K562 (cell line): ENCODE results near the gene ARHGAP24. TPM values are rescaled to one million over a fixed set of nuclear protein-coding genes. Genes with fewer than 3 reads are reported as not detected.
A peak's percentile ranks its signal among the peaks of the same experiment; 100 is the strongest.
"Not testable (repeated sequence)": the region's sequence is repeated elsewhere in the genome, so short reads cannot be mapped to it uniquely, and the experiment has no call there.

Source experiments
- ATAC-seq: fragments of 200-7000 bp; cut with Tn5 transposase; 3 replicates; pipeline ENCODE4 v1.9.1; 2020; ENCODE audit warnings: moderate library complexity
- BruUV-seq: library from RNA; stranded (reverse); fragments of 400-500 nt; replicated peaks from 2 replicates; lab custom pipeline; 2021; lab: Mats Ljungman, UMichigan
- CTCF ChIA-PET: fragments of 300-600 bp; formaldehyde crosslinking; extraction: SDS; loops from one replicate; lab custom pipeline; 2021; ENCODE audit warnings: low intra/inter-chr PET ratio; lab: Yijun Ruan, JAX
- POLR2A ChIA-PET: fragments of 300-600, 350-650 bp; sonication (Branson Sonifier 250); formaldehyde crosslinking; extraction: SDS; loops from one replicate; lab custom pipeline; 2021; ENCODE audit warnings: antibody characterized with exemption, inconsistent platforms; lab: Yijun Ruan, JAX
- DNase-seq, 4 experiments: peaks; one replicate each; pipeline versions ENCODE4 v3.0.0 to v3.0.0-alpha.2; 2011 to 2018; ENCODE audit warnings: low spot score in 3 of 4, mixed read lengths in 3 of 4; ENCODE audit errors: extremely low read depth in 1 of 4
- FAIRE-seq: peaks from 2 replicates; lab custom pipeline; 2011; peaks lifted over from hg19 to GRCh38; lab: Jason Lieb, UNC
- H2AFZ ChIP-seq: 2 replicates; pipeline ENCODE4 v1.6.0; 2011; ENCODE audit warnings: low read depth, low read length, control low read depth, inconsistent platforms
- H3K27ac ChIP-seq: fragments of 200-600 bp; 3 replicates; pipeline ENCODE4 v1.8.0; 2011; ENCODE audit warnings: low read depth, mild to moderate bottlenecking, control low read depth, inconsistent platforms, low read length, moderate library complexity, mixed read lengths; ENCODE audit errors: extremely low read depth
- H3K27me3 ChIP-seq, 2 experiments: fragments of 300-600 bp in 1 of 2; 2 replicates in 1 of 2; 3 replicates in 1 of 2; pipeline versions ENCODE4 v1.6.0 to v1.8.0; 2011; ENCODE audit warnings: inconsistent platforms in 2 of 2, low read length in 2 of 2, mild to moderate bottlenecking in 1 of 2, mixed read lengths in 1 of 2, moderate library complexity in 1 of 2; ENCODE audit not compliant: control insufficient read depth in 2 of 2, insufficient read depth in 2 of 2
- H3K36me3 ChIP-seq: fragments of 300-600 bp; 3 replicates; pipeline ENCODE4 v1.8.0; 2011; ENCODE audit warnings: mild to moderate bottlenecking, low read length, inconsistent platforms; ENCODE audit not compliant: control insufficient read depth, insufficient read depth
- H3K4me1 ChIP-seq, 2 experiments: fragments of 200-600 bp in 1 of 2; replicated peaks in 1 of 2; 2 replicates in 1 of 2; 3 replicates in 1 of 2; pipeline versions ENCODE4 v1.5.1 to v1.8.0; 2011; ENCODE audit warnings: inconsistent platforms in 2 of 2, low read length in 2 of 2, mild to moderate bottlenecking in 1 of 2, mixed read lengths in 1 of 2, moderate library complexity in 1 of 2; ENCODE audit not compliant: control insufficient read depth in 2 of 2, insufficient read depth in 2 of 2
- H3K4me2 ChIP-seq: 2 replicates; pipeline ENCODE4 v1.6.1; 2011; ENCODE audit warnings: low read length, control low read depth, inconsistent platforms, mixed read lengths; ENCODE audit not compliant: insufficient read depth
- H3K4me3 ChIP-seq: fragments of 200-600 bp; sonication (generic), shearing (Covaris generic); 2 replicates; pipeline ENCODE4 v1.5.1; 2016; ENCODE audit warnings: control low read depth, inconsistent platforms
- H3K79me2 ChIP-seq: fragments of 200-600 bp; 3 replicates; pipeline ENCODE4 v1.8.0; 2011; ENCODE audit warnings: low read length, inconsistent platforms; ENCODE audit not compliant: control insufficient read depth, insufficient read depth
- H3K9ac ChIP-seq, 2 experiments: 2 replicates each; pipeline versions ENCODE4 v1.6.0 to v1.6.1; 2011; ENCODE audit warnings: low read depth in 2 of 2, low read length in 2 of 2, control low read depth in 1 of 2, inconsistent platforms in 1 of 2, mild to moderate bottlenecking in 1 of 2, mixed read lengths in 1 of 2; ENCODE audit not compliant: insufficient read depth in 1 of 2
- H3K9me1 ChIP-seq: one replicate; pipeline ENCODE4 v1.6.0; 2011; ENCODE audit warnings: inconsistent platforms, mild to moderate bottlenecking, low read length, moderate library complexity; ENCODE audit not compliant: control insufficient read depth, insufficient read depth
- H3K9me3 ChIP-seq: replicated peaks from 2 replicates; pipeline ENCODE4 v1.5.1; 2011; ENCODE audit warnings: low read depth, low read length, inconsistent platforms; ENCODE audit not compliant: control insufficient read depth, insufficient read depth
- H4K20me1 ChIP-seq: replicated peaks from 2 replicates; pipeline ENCODE4 v1.6.1; 2011; ENCODE audit warnings: low read length, inconsistent platforms, mixed read lengths; ENCODE audit not compliant: control insufficient read depth, insufficient read depth
- KDM2B ChIP-seq: fragments of 250-450 bp; sonication (Bioruptor Pico); IDR thresholded peaks from 2 replicates; pipeline ENCODE4 v1.8.0; 2021; ENCODE audit warnings: mild to moderate bottlenecking, moderate library complexity
- KDM5B ChIP-seq: fragments of 200-600 bp; sonication (generic); IDR thresholded peaks from 2 replicates; pipeline ENCODE4 v1.6.1; 2012; ENCODE audit warnings: low read depth, mild to moderate bottlenecking, moderate library complexity, low read length, control low read depth, inconsistent platforms; ENCODE audit not compliant: insufficient replicate concordance
- MAZ ChIP-seq, 2 experiments: fragments of 450-650 bp in 1 of 2; sonication (generic) in 1 of 2; formaldehyde crosslinking; IDR thresholded peaks in 1 of 2; conservative IDR thresholded peaks in 1 of 2; 2 replicates each; pipeline versions ENCODE4 v1.4.0 to v1.5.0; 2020; ENCODE audit warnings: mild to moderate bottlenecking in 1 of 2, missing genetic modification reagents in 1 of 2
- NFIC ChIP-seq: fragments of 450-650 bp; IDR thresholded peaks from 2 replicates; pipeline ENCODE4 v1.6.1; 2017; ENCODE audit warnings: mild to moderate bottlenecking, inconsistent platforms
- NFIX ChIP-seq: fragments of 250-450 bp; sonication (Bioruptor Pico); IDR thresholded peaks from 2 replicates; pipeline ENCODE4 v1.4.0; 2020; ENCODE audit warnings: low read depth, mild to moderate bottlenecking, moderate library complexity
- NUFIP1 ChIP-seq: fragments of 450-650 bp; IDR thresholded peaks from 2 replicates; pipeline ENCODE4 v1.6.1; 2018; ENCODE audit not compliant: partially characterized antibody
- RBM25 ChIP-seq: fragments of 200-400 bp; formaldehyde crosslinking; IDR thresholded peaks from 2 replicates; pipeline ENCODE4 v1.6.1; 2018; ENCODE audit warnings: low read length, low read depth, moderate library complexity; ENCODE audit not compliant: severe bottlenecking
- U2AF2 ChIP-seq: fragments of 200-400 bp; formaldehyde crosslinking; optimal IDR thresholded peaks from 2 replicates; pipeline ENCODE3; 2017; ENCODE audit warnings: low read depth, mild to moderate bottlenecking, low read length
- ZNF24 ChIP-seq: fragments of 450-650 bp; IDR thresholded peaks from 2 replicates; pipeline ENCODE4 v1.6.1; 2016
- ZNF445 ChIP-seq: fragments of 250-450 bp; sonication (Bioruptor Pico); IDR thresholded peaks from 2 replicates; pipeline ENCODE4 v1.4.0; 2020; ENCODE audit warnings: low read depth, mild to moderate bottlenecking, moderate library complexity
- ZNF518B ChIP-seq: fragments of 250-450 bp; sonication (Bioruptor Pico); IDR thresholded peaks from 2 replicates; pipeline ENCODE4 v1.5.0; 2021; ENCODE audit warnings: mild to moderate bottlenecking, moderate library complexity
- ZNF707 ChIP-seq: fragments of 250-450 bp; sonication (Bioruptor Pico); conservative IDR thresholded peaks from 2 replicates; pipeline ENCODE4 v1.8.0; 2022; ENCODE audit warnings: inconsistent platforms, mild to moderate bottlenecking, moderate library complexity
- WGBS: fragments of 100-300 bp; shearing (Covaris generic); methylation state at CpG from one replicate; pipeline ENCODE4 v1.1.6; 2016; ENCODE audit warnings: low coverage, mixed read lengths; ENCODE audit not compliant: insufficient coverage; ENCODE audit errors: missing lambda C conversion rate; 5-methylcytosine and 5-hydroxymethylcytosine counted together
- in situ Hi-C: fragments of 300-500 bp; cut with MboI; formaldehyde crosslinking; loops from 4 replicates; pipeline ENCODE4 v1.15.0; 2018; ENCODE audit warnings: inconsistent platforms, mixed read lengths
- intact Hi-C: fragments of 100-400 bp; cut with micrococcal nuclease; formaldehyde crosslinking; loops from 2 replicates; pipeline ENCODE4 v1.14.2; 2022
- polyA plus RNA-seq, 8 experiments: library from polyadenylated mRNA; depleted of rRNA in 4 of 8; stranded (reverse) in 5 of 8; unstranded in 3 of 8; fragments of >200 nt; fragmentation: Nextera tagmentation in 2 of 8; fragmentation: Illumina TruSeq in 1 of 8; extraction: Ambion mirVana in 2 of 8; extraction: Trizol in 1 of 8; gene quantifications; 2 replicates each; pipeline versions ENCODE4 v1.2.1 to v1.2.3, GENCODE V29; 2011 to 2014; ENCODE audit warnings: inconsistent platforms in 1 of 8, missing spikeins in 1 of 8
- total RNA-seq, 7 experiments: library from RNA; depleted of rRNA in 6 of 7; stranded (reverse); fragments of >200 nt in 6 of 7; fragmentation: Illumina TruSeq in 2 of 7; extraction: Trizol in 2 of 7; gene quantifications; 2 replicates each; pipeline versions ENCODE4 v1.2.1 to v1.2.3, GENCODE V29; 2011 to 2021; ENCODE audit warnings: low replicate concordance in 1 of 7

ARHGAP24 gene
- total and polyA plus RNA-seq, 9 of the 15 experiments (the other 6 are each of a cell fraction or from before 2014, with no cell fraction given) = 8.0 to 22.6 (median 14.0) TPM

- H3K79me2 ChIP-seq, H4K20me1 ChIP-seq, H3K9ac ChIP-seq, intact Hi-C loops, FAIRE-seq, BruUV-seq, H3K27me3 ChIP-seq, H3K4me2 ChIP-seq, H3K4me3 ChIP-seq, H3K27ac ChIP-seq, H3K9me1 ChIP-seq, DNase-seq, in situ Hi-C loops, H3K36me3 ChIP-seq, ATAC-seq, H3K9me3 ChIP-seq, H3K4me1 ChIP-seq, H2AFZ ChIP-seq, CTCF ChIA-PET: not testable (repeated sequence)
- TF ChIP-seq NFIC = peak; percentile 91
- peak; percentile 51 for TF ChIP-seq NFIX (CRISPR knock-in tag)
- WGBS = 43% methylated on average over 6 of the region's 6 CpGs
- POLR2A ChIA-PET = interaction anchor here (0.6 kb wide), 1 partner anchor 645 kb away, joined by 3 read pairs; no protein-coding TSS in a partner anchor
Measured at GRCh38 chr4:85853740-85854139, 378.8 kb downstream of the ARHGAP24 start.

- DNase-seq (no peak), FAIRE-seq (no peak), ATAC-seq (no peak)
- ChIA-PET CTCF (no interaction called here), POLR2A (no interaction called here)
- H3K4me3 ChIP-seq = no peak overlapping the region
- no peaks in the 10 kb centered on the region for H3K27me3 ChIP-seq
- no peak overlapping the region for H2AFZ ChIP-seq
- H3K9me1 ChIP-seq = no peaks in the 10 kb centered on the region
- in situ Hi-C loops = no loop called here
- no peak overlapping the region for H3K4me2 ChIP-seq
- no peak overlapping the region for H3K9ac ChIP-seq
- TF ChIP-seq MAZ (CRISPR knock-in tag; conservative IDR thresholded peaks at IDR 0.05 in 1 of 2, IDR thresholded peaks at IDR 0.05 in 1 of 2) = no peak
- TF ChIP-seq U2AF2 = no peak
- TF ChIP-seq NUFIP1 = no peak
- no peak for TF ChIP-seq KDM2B (CRISPR knock-in tag)
- no peak for TF ChIP-seq ZNF518B (CRISPR knock-in tag)
- TF ChIP-seq ZNF445 (CRISPR knock-in tag) = no peak
- TF ChIP-seq RBM25 = no peak
- TF ChIP-seq ZNF24 = no peak
- TF ChIP-seq KDM5B = no peak
- no peak for TF ChIP-seq ZNF707 (CRISPR knock-in tag)
- no peaks in the 10 kb centered on the region for H4K20me1 ChIP-seq
- H3K79me2 ChIP-seq = no peaks in the 10 kb centered on the region
- H3K27ac ChIP-seq = no peak overlapping the region
- intact Hi-C loops = no loop called here
- no peaks in the 10 kb centered on the region for H3K9me3 ChIP-seq
- 44% methylated on average over 2 of the region's 2 CpGs for WGBS
- no peaks in the 10 kb centered on the region for H3K36me3 ChIP-seq
- no TSS peak for BruUV-seq
- no peaks in the 10 kb centered on the region for H3K4me1 ChIP-seq
Measured at GRCh38 chr4:85854546-85854945, 379.6 kb downstream of the ARHGAP24 start.
